Neutrophil (primary cell): ENCODE data around the gene DUSP15.

ENCODE experiments used
- H3K27ac ChIP-seq: fragments of 200-600 bp; sonication (generic); 2 replicates; pipeline ENCODE4 v1.5.1; 2016; ENCODE audit warnings: mild to moderate bottlenecking, moderate library complexity
- H3K27me3 ChIP-seq: fragments of 200-600 bp; sonication (generic); 2 replicates; pipeline ENCODE4 v1.6.0; 2016; ENCODE audit warnings: mild to moderate bottlenecking
- H3K36me3 ChIP-seq: fragments of 200-600 bp; sonication (generic); 2 replicates; pipeline ENCODE4 v1.5.1; 2017
- H3K4me1 ChIP-seq, 2 experiments: fragments of 200-600 bp in 1 of 2; sonication (generic) in 1 of 2; 1 replicate in 1 of 2; 2 replicates in 1 of 2; pipeline versions ENCODE4 v1.5.1 to v1.6.1; 2013 to 2016; ENCODE audit warnings: low read depth in 1 of 2, low read length in 1 of 2, mild to moderate bottlenecking in 1 of 2, moderate library complexity in 1 of 2; ENCODE audit not compliant: control insufficient read depth in 1 of 2, insufficient read depth in 1 of 2
- H3K4me3 ChIP-seq, 2 experiments: fragments of 200-600 bp in 1 of 2; sonication (generic) in 1 of 2; 1 replicate in 1 of 2; 2 replicates in 1 of 2; pipeline ENCODE4 v1.5.1; 2013 to 2016; ENCODE audit warnings: low read depth in 1 of 2, low read length in 1 of 2, mild to moderate bottlenecking in 1 of 2, moderate library complexity in 1 of 2
- H3K9me3 ChIP-seq: fragments of 200-600 bp; sonication (generic); 2 replicates; pipeline ENCODE4 v1.5.1; 2016
- TF ChIP-seq, protein P1 (sequence below): fragments of 200-600 bp; sonication (generic); IDR thresholded peaks from 2 replicates; pipeline ENCODE4 v1.5.1; 2016; ENCODE audit warnings: antibody characterized with exemption

DUSP15 gene

DNA sequence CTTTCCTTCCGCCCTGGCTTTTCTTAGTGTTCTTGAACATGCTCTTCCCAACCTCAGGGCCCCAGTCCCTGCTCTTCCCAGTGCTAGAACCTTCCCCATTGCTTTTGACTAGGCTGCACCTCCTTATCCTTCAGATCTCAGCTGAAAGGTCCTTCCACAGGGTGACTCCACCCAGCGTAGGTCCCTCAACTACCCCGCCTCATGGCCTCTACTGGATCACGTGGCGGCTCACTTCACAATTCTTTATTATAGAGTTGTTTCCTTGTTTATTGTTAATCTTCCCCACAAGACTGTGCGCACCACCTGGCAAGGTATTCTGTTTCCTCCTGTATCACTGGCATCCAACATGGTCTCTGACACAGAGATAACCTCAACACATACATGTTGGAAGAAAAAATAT lies 31.3 kb upstream of the DUSP15 start:
- H3K36me3 ChIP-seq = no peaks in the 10 kb centered on the region
- TF ChIP-seq, protein P1, sequence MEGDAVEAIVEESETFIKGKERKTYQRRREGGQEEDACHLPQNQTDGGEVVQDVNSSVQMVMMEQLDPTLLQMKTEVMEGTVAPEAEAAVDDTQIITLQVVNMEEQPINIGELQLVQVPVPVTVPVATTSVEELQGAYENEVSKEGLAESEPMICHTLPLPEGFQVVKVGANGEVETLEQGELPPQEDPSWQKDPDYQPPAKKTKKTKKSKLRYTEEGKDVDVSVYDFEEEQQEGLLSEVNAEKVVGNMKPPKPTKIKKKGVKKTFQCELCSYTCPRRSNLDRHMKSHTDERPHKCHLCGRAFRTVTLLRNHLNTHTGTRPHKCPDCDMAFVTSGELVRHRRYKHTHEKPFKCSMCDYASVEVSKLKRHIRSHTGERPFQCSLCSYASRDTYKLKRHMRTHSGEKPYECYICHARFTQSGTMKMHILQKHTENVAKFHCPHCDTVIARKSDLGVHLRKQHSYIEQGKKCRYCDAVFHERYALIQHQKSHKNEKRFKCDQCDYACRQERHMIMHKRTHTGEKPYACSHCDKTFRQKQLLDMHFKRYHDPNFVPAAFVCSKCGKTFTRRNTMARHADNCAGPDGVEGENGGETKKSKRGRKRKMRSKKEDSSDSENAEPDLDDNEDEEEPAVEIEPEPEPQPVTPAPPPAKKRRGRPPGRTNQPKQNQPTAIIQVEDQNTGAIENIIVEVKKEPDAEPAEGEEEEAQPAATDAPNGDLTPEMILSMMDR = no peak
- H3K4me1 ChIP-seq = no peaks in the 10 kb centered on the region
- no peaks in the 10 kb centered on the region for H3K27me3 ChIP-seq
- no peak overlapping the region for H3K4me3 ChIP-seq
- H3K9me3 ChIP-seq = no peaks in the 10 kb centered on the region
- no peak overlapping the region for H3K27ac ChIP-seq

DNA sequence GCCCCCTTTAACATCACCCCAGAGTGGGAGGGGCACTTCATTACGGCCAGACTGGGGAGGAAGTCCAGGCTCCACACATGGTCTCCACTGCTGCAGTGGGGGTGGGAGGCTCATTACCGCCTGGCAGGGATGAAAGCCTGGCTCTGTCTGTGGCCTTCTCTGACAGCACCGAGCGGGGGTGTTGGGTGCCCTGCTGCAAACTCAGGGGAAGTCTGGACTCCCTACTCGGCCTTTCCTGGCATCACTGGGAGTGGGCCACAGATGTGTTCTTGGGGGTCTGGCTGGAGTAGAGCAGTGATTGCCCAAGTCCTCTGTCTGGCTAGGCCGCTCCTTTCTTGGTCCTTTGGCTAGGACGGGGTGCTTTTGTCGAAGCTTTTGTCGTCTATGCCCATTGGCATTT lies 27.2 kb upstream of the DUSP15 start:
- TF ChIP-seq, protein P1 = no peak
- Histone ChIP-seq H3K27me3 (no peaks in the 10 kb centered on the region), H3K4me3 (no peak overlapping the region), H3K4me1 (no peaks in the 10 kb centered on the region), H3K36me3 (no peaks in the 10 kb centered on the region), H3K9me3 (no peaks in the 10 kb centered on the region), H3K27ac (no peak overlapping the region)

DNA sequence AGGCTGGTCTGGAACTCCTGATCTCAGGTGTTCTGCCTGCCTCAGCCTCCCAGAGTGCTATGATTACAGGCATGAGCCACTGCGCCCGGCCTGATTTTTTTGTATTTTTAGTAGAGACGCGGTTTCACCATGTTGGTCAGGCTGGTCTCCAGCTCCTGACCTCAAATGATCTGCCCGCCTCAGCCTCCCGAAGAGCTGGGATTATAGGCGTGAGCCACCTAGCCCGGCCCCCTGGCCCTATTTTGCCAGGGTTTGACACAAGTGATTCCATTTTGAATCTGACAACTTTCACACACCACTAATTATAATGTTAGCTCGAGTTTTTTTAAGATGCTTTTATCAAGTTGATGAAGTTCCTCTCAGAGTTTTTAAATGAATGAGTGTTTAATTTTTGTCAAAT lies 25.7 kb upstream of the DUSP15 start:
- no peaks in the 10 kb centered on the region for H3K4me1 ChIP-seq
- H3K27ac ChIP-seq = no peak overlapping the region
- no peaks in the 10 kb centered on the region for H3K9me3 ChIP-seq
- H3K27me3 ChIP-seq = no peaks in the 10 kb centered on the region
- no peak overlapping the region for H3K4me3 ChIP-seq
- H3K36me3 ChIP-seq = no peaks in the 10 kb centered on the region
- TF ChIP-seq, protein P1 = no peak

DNA sequence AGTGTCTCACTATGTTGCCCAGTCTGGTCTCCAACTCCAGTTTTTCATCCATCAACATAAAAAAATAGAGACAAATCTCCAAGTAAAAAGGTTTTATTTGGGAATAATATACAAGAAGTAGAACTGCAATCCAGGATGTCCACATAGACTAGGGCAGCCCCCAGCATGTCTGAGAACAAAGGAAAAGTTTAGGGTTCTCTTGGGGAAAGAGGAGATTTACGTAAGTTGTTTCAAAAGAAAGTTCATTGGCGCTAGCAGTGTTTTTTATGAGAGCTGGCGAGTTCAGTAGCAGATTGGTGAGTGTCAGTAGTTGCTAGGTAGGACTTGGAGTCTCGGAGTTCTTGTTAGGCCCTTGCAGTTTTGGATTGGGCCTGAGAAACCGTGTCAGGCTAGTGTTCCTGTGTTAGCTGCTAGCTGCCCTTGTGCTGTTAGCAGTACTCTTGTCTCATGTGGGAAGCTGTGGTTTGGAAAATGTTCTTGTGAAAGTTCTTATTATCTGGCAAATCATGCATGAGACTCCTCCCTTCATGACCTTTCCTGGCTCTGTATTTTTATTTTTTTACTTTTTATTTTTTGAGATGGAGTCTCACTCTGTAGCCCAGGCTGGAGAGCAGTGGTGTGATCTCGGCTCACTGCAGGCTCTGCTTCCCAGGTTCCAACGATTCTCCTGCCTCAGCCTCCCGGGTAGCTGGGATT lies 24.8 kb upstream of the DUSP15 start:
- TF ChIP-seq, protein P1 = no peak
- Histone ChIP-seq H3K27ac (no peak overlapping the region), H3K9me3 (no peaks in the 10 kb centered on the region), H3K27me3 (no peaks in the 10 kb centered on the region), H3K36me3 (no peaks in the 10 kb centered on the region), H3K4me1 (no peaks in the 10 kb centered on the region), H3K4me3 (no peak overlapping the region)

DNA sequence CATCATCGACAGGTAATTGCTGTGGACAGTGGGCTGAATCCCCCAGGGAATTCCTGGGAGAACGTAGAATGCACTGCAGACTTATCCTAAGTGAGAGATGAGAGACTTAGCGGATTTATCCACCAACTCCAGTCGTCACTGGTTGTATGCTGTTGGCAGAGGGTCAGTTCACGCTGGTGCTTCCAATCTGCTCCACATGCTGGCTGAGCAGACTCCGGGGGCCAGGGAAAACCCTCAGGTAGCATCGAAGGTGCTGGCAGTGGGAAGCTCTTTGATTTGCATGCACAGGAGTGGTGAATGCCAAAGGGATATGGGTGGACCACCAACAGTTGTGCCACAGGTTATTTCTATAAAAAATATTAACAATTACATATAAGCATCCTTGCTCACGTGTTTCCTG lies 20.3 kb upstream of the DUSP15 start:
- TF ChIP-seq, protein P1 = no peak
- no peaks in the 10 kb centered on the region for H3K4me1 ChIP-seq
- no peak overlapping the region for H3K27ac ChIP-seq

More for the DNA sequence above, 20.3 kb upstream of the DUSP15 start:
- H3K27me3 ChIP-seq = no peaks in the 10 kb centered on the region
- no peak overlapping the region for H3K4me3 ChIP-seq
- no peaks in the 10 kb centered on the region for H3K36me3 ChIP-seq
- no peaks in the 10 kb centered on the region for H3K9me3 ChIP-seq
